Measurements from ENCODE around the gene SLC25A30. TPM values are rescaled to one million over a fixed set of nuclear protein-coding genes. Genes with fewer than 3 reads are reported as not detected.
"Not testable (repeated sequence)": the region's sequence is repeated elsewhere in the genome, so short reads cannot be mapped to it uniquely, and the experiment has no call there.

SLC25A30 gene
- total and polyA plus RNA-seq, 2 donors (not counting 1 experiment from before 2014, with no cell fraction given) = 11.2 to 16.9 TPM

- Mint-ChIP-seq H3K9me3 (ENCODE audit: insufficient read depth) (no peaks in the 10 kb centered on the region), H3K27ac (no peak overlapping the region), H3K4me3 (no peak overlapping the region), H3K4me1 (no peaks in the 10 kb centered on the region), H3K27me3 (no peaks in the 10 kb centered on the region)
- ATAC-seq (ENCODE audit: low read depth) = no peak
- Histone ChIP-seq H3K27ac (ENCODE audit: low read length in 2 of 2) (no peak overlapping the region), H3K9ac (ENCODE audit: low read length) (no peak overlapping the region), H3K4me1 (ENCODE audit: control insufficient read depth in 2 of 2, insufficient read depth in 2 of 2, low read length in 2 of 2) (no peaks in the 10 kb centered on the region), H3K9me3 (ENCODE audit: control extremely low read depth in 1 of 3, control insufficient read depth in 2 of 3, insufficient read depth in 1 of 3, low read length in 2 of 3) (no peaks in the 10 kb centered on the region), H3K79me2 (ENCODE audit: control insufficient read depth, insufficient read depth, low read length) (no peaks in the 10 kb centered on the region), H3K4me3 (ENCODE audit: control extremely low read depth in 1 of 5, extremely low read depth in 1 of 5, insufficient read depth in 1 of 5, low read depth in 2 of 5, low read length in 4 of 5) (no peak overlapping the region), H2AFZ (ENCODE audit: insufficient read depth, low read depth, low read length, poor library complexity, severe bottlenecking) (no peak overlapping the region), H4K20me1 (ENCODE audit: control insufficient read depth, insufficient read depth, low read length, poor library complexity, severe bottlenecking) (no peaks in the 10 kb centered on the region), H3K36me3 (replicated peaks in 1 of 2; ENCODE audit: control extremely low read depth in 1 of 2, control insufficient read depth in 1 of 2, extremely low read depth in 1 of 2, insufficient read depth in 2 of 2, low read length in 1 of 2) (no peaks in the 10 kb centered on the region), H3K4me2 (replicated peaks; ENCODE audit: low read depth, low read length, poor library complexity, severe bottlenecking) (no peak overlapping the region), H3K27me3 (replicated peaks in 1 of 4; ENCODE audit: control extremely low read depth in 1 of 4, control insufficient read depth in 3 of 4, insufficient read depth in 4 of 4, low read length in 3 of 4) (no peaks in the 10 kb centered on the region)
- no peak for TF ChIP-seq EZH2 (IDR thresholded peaks at IDR 0.05; ENCODE audit: borderline replicate concordance, insufficient read depth, low read depth, low read length, poor library complexity, severe bottlenecking)
- no peak for TF ChIP-seq CTCF (IDR thresholded peaks at IDR 0.05)
- DNase-seq = no peak
- intact Hi-C loops (cut with micrococcal nuclease) = no loop called here
- WGBS (ENCODE audit: insufficient coverage) = 96% methylated on average over 5 of the region's 6 CpGs
- ChIA-PET POLR2A (no interaction called here), CTCF (no interaction called here)
Observed at GRCh38 chr13:45432737-45433380, 14.7 kb upstream of the SLC25A30 start.

- peak; percentile 29 for DNase-seq
- WGBS (ENCODE audit: insufficient coverage) = 60% methylated on average over 5 of the region's 16 CpGs
- intact Hi-C loops (cut with micrococcal nuclease) = not testable (repeated sequence)
Observed at GRCh38 chr13:45426056-45426841, 8.1 kb upstream of the SLC25A30 start.

More at GRCh38 chr13:45426056-45426841, 8.1 kb upstream of the SLC25A30 start:
- H3K27ac Mint-ChIP-seq; H3K36me3 ChIP-seq (replicated peaks in 1 of 2; ENCODE audit: control extremely low read depth in 1 of 2, control insufficient read depth in 1 of 2, extremely low read depth in 1 of 2, insufficient read depth in 2 of 2, low read length in 1 of 2); H3K4me2 ChIP-seq (replicated peaks; ENCODE audit: low read depth, low read length, poor library complexity, severe bottlenecking); POLR2A ChIA-PET; H3K4me3 ChIP-seq (ENCODE audit: control extremely low read depth in 1 of 5, extremely low read depth in 1 of 5, insufficient read depth in 1 of 5, low read depth in 2 of 5, low read length in 4 of 5); H3K9me3 ChIP-seq (ENCODE audit: control extremely low read depth in 1 of 3, control insufficient read depth in 2 of 3, insufficient read depth in 1 of 3, low read length in 2 of 3); H3K27ac ChIP-seq (ENCODE audit: low read length in 2 of 2); H3K4me1 Mint-ChIP-seq; H3K4me3 Mint-ChIP-seq; H3K79me2 ChIP-seq (ENCODE audit: control insufficient read depth, insufficient read depth, low read length); CTCF ChIA-PET; H3K4me1 ChIP-seq (ENCODE audit: control insufficient read depth in 2 of 2, insufficient read depth in 2 of 2, low read length in 2 of 2); H3K27me3 ChIP-seq (replicated peaks in 1 of 4; ENCODE audit: control extremely low read depth in 1 of 4, control insufficient read depth in 3 of 4, insufficient read depth in 4 of 4, low read length in 3 of 4); H3K9ac ChIP-seq (ENCODE audit: low read length); H4K20me1 ChIP-seq (ENCODE audit: control insufficient read depth, insufficient read depth, low read length, poor library complexity, severe bottlenecking); H3K9me3 Mint-ChIP-seq (ENCODE audit: insufficient read depth); H3K27me3 Mint-ChIP-seq: not testable (repeated sequence)
- peak; percentile 31 for ATAC-seq (ENCODE audit: low read depth)
- H2AFZ ChIP-seq (ENCODE audit: insufficient read depth, low read depth, low read length, poor library complexity, severe bottlenecking) = peak overlapping the region; percentile 41

All from B cell (primary cell).